Measurements from ENCODE around the gene FHIT.

- TF ChIP-seq POLR2A (IDR thresholded peaks at IDR 0.05): no peak
- TF ChIP-seq, protein P1, sequence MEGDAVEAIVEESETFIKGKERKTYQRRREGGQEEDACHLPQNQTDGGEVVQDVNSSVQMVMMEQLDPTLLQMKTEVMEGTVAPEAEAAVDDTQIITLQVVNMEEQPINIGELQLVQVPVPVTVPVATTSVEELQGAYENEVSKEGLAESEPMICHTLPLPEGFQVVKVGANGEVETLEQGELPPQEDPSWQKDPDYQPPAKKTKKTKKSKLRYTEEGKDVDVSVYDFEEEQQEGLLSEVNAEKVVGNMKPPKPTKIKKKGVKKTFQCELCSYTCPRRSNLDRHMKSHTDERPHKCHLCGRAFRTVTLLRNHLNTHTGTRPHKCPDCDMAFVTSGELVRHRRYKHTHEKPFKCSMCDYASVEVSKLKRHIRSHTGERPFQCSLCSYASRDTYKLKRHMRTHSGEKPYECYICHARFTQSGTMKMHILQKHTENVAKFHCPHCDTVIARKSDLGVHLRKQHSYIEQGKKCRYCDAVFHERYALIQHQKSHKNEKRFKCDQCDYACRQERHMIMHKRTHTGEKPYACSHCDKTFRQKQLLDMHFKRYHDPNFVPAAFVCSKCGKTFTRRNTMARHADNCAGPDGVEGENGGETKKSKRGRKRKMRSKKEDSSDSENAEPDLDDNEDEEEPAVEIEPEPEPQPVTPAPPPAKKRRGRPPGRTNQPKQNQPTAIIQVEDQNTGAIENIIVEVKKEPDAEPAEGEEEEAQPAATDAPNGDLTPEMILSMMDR (IDR thresholded peaks at IDR 0.05): no peak
These were observed 49.2 kb downstream of the FHIT start for GRCh38 chr3:61202086-61202485.
